Adrenal gland (tissue), 12 donors: ENCODE results near the gene HADHB. TPM values are rescaled to one million over a fixed set of nuclear protein-coding genes. Genes with fewer than 3 reads are reported as not detected.

ENCODE experiments used
- DNase-seq, 7 donors: peaks; one replicate each; pipeline ENCODE4 v3.0.0-alpha.2; 2019 to 2020
- H3K27ac ChIP-seq, 5 donors: fragments of 200-600 bp; sonication (generic) in 4 of 5; 1 replicate in 3 of 5; 2 replicates in 2 of 5; pipeline versions ENCODE4 v1.5.1 to v1.8.0; 2016 to 2020; ENCODE audit warnings: mild to moderate bottlenecking in 1 of 5
- H3K27me3 ChIP-seq: fragments of 200-600 bp; 2 replicates; pipeline ENCODE4 v1.8.0; 2021
- H3K36me3 ChIP-seq, 2 donors: fragments of 200-600 bp; replicated peaks in 1 of 2; 1 replicate in 1 of 2; 2 replicates in 1 of 2; pipeline versions ENCODE4 v1.5.1 to v1.8.0; 2018 to 2022
- H3K4me1 ChIP-seq, 2 donors: fragments of 200-600 bp; replicated peaks in 1 of 2; 1 replicate in 1 of 2; 2 replicates in 1 of 2; pipeline versions ENCODE4 v1.5.1 to v1.8.0; 2018 to 2021
- H3K4me3 ChIP-seq, 4 donors: fragments of 200-600 bp; sonication (generic) in 3 of 4; one replicate each; pipeline ENCODE4 v1.5.1; 2016 to 2018
- H3K9me3 ChIP-seq, 3 donors: fragments of 200-600 bp; sonication (generic) in 1 of 3; replicated peaks in 1 of 3; 1 replicate in 2 of 3; 2 replicates in 1 of 3; pipeline versions ENCODE4 v1.5.1 to v1.8.0; 2016 to 2021
- CTCF ChIP-seq, 6 experiments: fragments of 450-650 bp in 4 of 6; fragments of 200-600 bp in 2 of 6; sonication (generic) in 1 of 6; IDR thresholded peaks; 1 replicate in 5 of 6; 2 replicates in 1 of 6; pipeline versions ENCODE4 v1.5.1 to v1.8.0; 2016 to 2021; ENCODE audit warnings: antibody characterized with exemption in 6 of 6, mild to moderate bottlenecking in 2 of 6, moderate library complexity in 1 of 6
- POLR2A ChIP-seq, 2 donors: fragments of 450-650 bp; IDR thresholded peaks; one replicate each; pipeline ENCODE4 v1.6.1; 2017; ENCODE audit warnings: antibody characterized with exemption in 2 of 2, mild to moderate bottlenecking in 2 of 2, moderate library complexity in 1 of 2
- WGBS, 4 donors: extraction: QIAGEN DNeasy Blood & Tissue Kit in 2 of 4; methylation state at CpG; one replicate each; pipeline versions ENCODE4 v1.1.5 to v1.1.7; 2013 to 2017; 5-methylcytosine and 5-hydroxymethylcytosine counted together
- intact Hi-C, 2 donors: fragments of 100-400 bp; cut with DNase I; formaldehyde crosslinking; loops; one replicate each; pipeline versions ENCODE4 v1.14.1 to v1.15.0; 2022 to 2023
- polyA plus RNA-seq, 3 donors: library from polyadenylated mRNA; stranded (reverse); fragments of 200-250 nt in 2 of 3; fragments of 350-450 nt in 1 of 3; fragmentation: Illumina TruSeq in 1 of 3; extraction: RNeasy Lipid Tissue Mini Kit (QIAGEN cat#74804) in 1 of 3; gene quantifications; one replicate each; pipeline ENCODE4 v1.2.3, GENCODE V29; 2013 to 2014
- total RNA-seq, 9 donors: library from RNA; depleted of rRNA in 4 of 9; stranded (reverse); fragments of >200 nt in 4 of 9; fragments of 120-200 nt in 1 of 9; fragmentation: NEBNext Ultra II Directional in 1 of 9; extraction: Animal tissue kit (Norgen Biotek cat#: 25700) in 1 of 9; gene quantifications; one replicate each; pipeline versions ENCODE4 v1.1.0 to v1.2.4, GENCODE V29; 2013 to 2023
- donor health status: healthy with polysubstance abuse.
- donor health status: Bipolar disorder and iron deficiency.
- donor health status: DM: yes; HTN: yes; CAD: no.
- donor health status: DM: no; HTN: no; CAD: no.
- donor health status: DM: no; HTN: no; CAD: no.
- donor health status: DM: yes; HTN: yes; CAD: no.

HADHB gene
- total and polyA plus RNA-seq, 12 donors, result 69.6 to 496 (median 364) TPM

GRCh38 chr2:26196683-26197418 is 47.9 kb upstream of the HADHB start:
- no peaks in the 10 kb centered on the region for H3K4me1 ChIP-seq
- no peak for DNase-seq
- H3K9me3 ChIP-seq, result no peaks in the 10 kb centered on the region
- intact Hi-C loops, result no loop called here
- TF ChIP-seq CTCF (IDR thresholded peaks at IDR 0.05), result no peak
- TF ChIP-seq POLR2A (IDR thresholded peaks at IDR 0.05), result no peak
- 83 to 88% (median 85%) methylated on average over 9 of the region's 9 CpGs for WGBS, 4 donors
- no peak overlapping the region for H3K4me3 ChIP-seq
- no peak overlapping the region for H3K27ac ChIP-seq
- peaks cover 0 to 91% of the 10 kb centered on the region in 2 donors for H3K36me3 ChIP-seq
- H3K27me3 ChIP-seq, result no peaks in the 10 kb centered on the region

GRCh38 chr2:26197516-26197915 is 47.2 kb upstream of the HADHB start:
- Histone ChIP-seq H3K36me3 (peaks cover 0 to 91% of the 10 kb centered on the region in 2 donors), H3K4me3 (no peak overlapping the region), H3K27ac (no peak overlapping the region), H3K9me3 (no peaks in the 10 kb centered on the region), H3K27me3 (no peaks in the 10 kb centered on the region), H3K4me1 (no peaks in the 10 kb centered on the region)
- no peak for DNase-seq
- TF ChIP-seq CTCF (IDR thresholded peaks at IDR 0.05), result no peak
- TF ChIP-seq POLR2A (IDR thresholded peaks at IDR 0.05), result no peak
- intact Hi-C loops, result no loop called here
- 79 to 91% (median 88%) methylated on average over 4 of the region's 4 CpGs for WGBS, 4 donors

- Histone ChIP-seq H3K4me3 (no peak overlapping the region), H3K36me3 (peaks cover 0 to 71% of the 10 kb centered on the region in 2 donors), H3K27me3 (no peaks in the 10 kb centered on the region), H3K27ac (no peak overlapping the region), H3K4me1 (no peaks in the 10 kb centered on the region), H3K9me3 (no peaks in the 10 kb centered on the region)
- WGBS, 4 donors, result 73 to 100% (median 77%) methylated on average over 1 of the region's 1 CpG
- no peak for DNase-seq
- no peak for TF ChIP-seq CTCF (IDR thresholded peaks at IDR 0.05)
- TF ChIP-seq POLR2A (IDR thresholded peaks at IDR 0.05), result no peak
- intact Hi-C loops, result no loop called here
Measured at GRCh38 chr2:26202981-26203490, 41.7 kb upstream of the HADHB start.

- H3K9me3 ChIP-seq, result no peaks in the 10 kb centered on the region
- no peaks in the 10 kb centered on the region for H3K4me1 ChIP-seq
- H3K4me3 ChIP-seq, result no peak overlapping the region
- H3K27ac ChIP-seq, result no peak overlapping the region
- intact Hi-C loops, result no loop called here
- DNase-seq, result no peak
- H3K27me3 ChIP-seq, result no peaks in the 10 kb centered on the region
- TF ChIP-seq POLR2A (IDR thresholded peaks at IDR 0.05) (no peak), CTCF (IDR thresholded peaks at IDR 0.05) (no peak)
- H3K36me3 ChIP-seq, result peaks cover 0 to 77% of the 10 kb centered on the region in 2 donors
- WGBS, 4 donors, result 91 to 96% (median 93%) methylated on average over 7 of the region's 7 CpGs
Measured at GRCh38 chr2:26203906-26204305, 40.8 kb upstream of the HADHB start.
